Adrenal gland (tissue), 12 donors: ENCODE data around the gene EFHC1. TPM values are rescaled to one million over a fixed set of nuclear protein-coding genes. Genes with fewer than 3 reads are reported as not detected.
A peak's percentile ranks its signal among the peaks of the same experiment; 100 is the strongest.

ENCODE experiments used
- DNase-seq, 7 donors: peaks; one replicate each; pipeline ENCODE4 v3.0.0-alpha.2; 2019 to 2020
- H3K27ac ChIP-seq, 5 donors: fragments of 200-600 bp; sonication (generic) in 4 of 5; 1 replicate in 3 of 5; 2 replicates in 2 of 5; pipeline versions ENCODE4 v1.5.1 to v1.8.0; 2016 to 2020; ENCODE audit warnings: mild to moderate bottlenecking in 1 of 5
- H3K27me3 ChIP-seq: fragments of 200-600 bp; 2 replicates; pipeline ENCODE4 v1.8.0; 2021
- H3K36me3 ChIP-seq, 2 donors: fragments of 200-600 bp; replicated peaks in 1 of 2; 1 replicate in 1 of 2; 2 replicates in 1 of 2; pipeline versions ENCODE4 v1.5.1 to v1.8.0; 2018 to 2022
- H3K4me1 ChIP-seq, 2 donors: fragments of 200-600 bp; replicated peaks in 1 of 2; 1 replicate in 1 of 2; 2 replicates in 1 of 2; pipeline versions ENCODE4 v1.5.1 to v1.8.0; 2018 to 2021
- H3K4me3 ChIP-seq, 4 donors: fragments of 200-600 bp; sonication (generic) in 3 of 4; one replicate each; pipeline ENCODE4 v1.5.1; 2016 to 2018
- H3K9me3 ChIP-seq, 3 donors: fragments of 200-600 bp; sonication (generic) in 1 of 3; replicated peaks in 1 of 3; 1 replicate in 2 of 3; 2 replicates in 1 of 3; pipeline versions ENCODE4 v1.5.1 to v1.8.0; 2016 to 2021
- CTCF ChIP-seq, 6 experiments: fragments of 450-650 bp in 4 of 6; fragments of 200-600 bp in 2 of 6; sonication (generic) in 1 of 6; IDR thresholded peaks; 1 replicate in 5 of 6; 2 replicates in 1 of 6; pipeline versions ENCODE4 v1.5.1 to v1.8.0; 2016 to 2021; ENCODE audit warnings: antibody characterized with exemption in 6 of 6, mild to moderate bottlenecking in 2 of 6, moderate library complexity in 1 of 6
- POLR2A ChIP-seq, 2 donors: fragments of 450-650 bp; IDR thresholded peaks; one replicate each; pipeline ENCODE4 v1.6.1; 2017; ENCODE audit warnings: antibody characterized with exemption in 2 of 2, mild to moderate bottlenecking in 2 of 2, moderate library complexity in 1 of 2
- whole genome bisulfite sequencing, 4 donors: extraction: QIAGEN DNeasy Blood & Tissue Kit in 2 of 4; methylation state at CpG; one replicate each; pipeline versions ENCODE4 v1.1.5 to v1.1.7; 2013 to 2017; 5-methylcytosine and 5-hydroxymethylcytosine counted together
- intact Hi-C, 2 donors: fragments of 100-400 bp; cut with DNase I; formaldehyde crosslinking; loops; one replicate each; pipeline versions ENCODE4 v1.14.1 to v1.15.0; 2022 to 2023
- polyA plus RNA-seq, 3 donors: library from polyadenylated mRNA; stranded (reverse); fragments of 200-250 nt in 2 of 3; fragments of 350-450 nt in 1 of 3; fragmentation: Illumina TruSeq in 1 of 3; extraction: RNeasy Lipid Tissue Mini Kit (QIAGEN cat#74804) in 1 of 3; gene quantifications; one replicate each; pipeline ENCODE4 v1.2.3, GENCODE V29; 2013 to 2014
- total RNA-seq, 9 donors: library from RNA; depleted of rRNA in 4 of 9; stranded (reverse); fragments of >200 nt in 4 of 9; fragments of 120-200 nt in 1 of 9; fragmentation: NEBNext Ultra II Directional in 1 of 9; extraction: Animal tissue kit (Norgen Biotek cat#: 25700) in 1 of 9; gene quantifications; one replicate each; pipeline versions ENCODE4 v1.1.0 to v1.2.4, GENCODE V29; 2013 to 2023
- donor health status: healthy with polysubstance abuse.
- donor health status: Bipolar disorder and iron deficiency.
- donor health status: DM: yes; HTN: yes; CAD: no.
- donor health status: DM: no; HTN: no; CAD: no.
- donor health status: DM: no; HTN: no; CAD: no.
- donor health status: DM: yes; HTN: yes; CAD: no.

EFHC1 gene
- total and polyA plus RNA-seq, 12 donors = 4.0 to 47.9 (median 16.8) TPM

GRCh38 chr6:52519618-52520017, 99.5 kb downstream of the EFHC1 start:
- intact Hi-C loops = loop anchor here in 1 of 2 donors (5.0 kb wide), 1 partner anchor 53 kb away; no protein-coding TSS in a partner anchor
- TF ChIP-seq POLR2A (IDR thresholded peaks at IDR 0.05) (no peak), CTCF (IDR thresholded peaks at IDR 0.05) (no peak)
- Histone ChIP-seq H3K27ac (no peak overlapping the region), H3K9me3 (no peaks in the 10 kb centered on the region), H3K4me3 (no peak overlapping the region), H3K36me3 (no peaks in the 10 kb centered on the region), H3K27me3 (no peaks in the 10 kb centered on the region), H3K4me1 (peaks cover 17 to 33% of the 10 kb centered on the region in 2 donors)
- DNase-seq = no peak
- WGBS, 4 donors = 87 to 93% (median 89%) methylated on average over 4 of the region's 4 CpGs

DNA sequence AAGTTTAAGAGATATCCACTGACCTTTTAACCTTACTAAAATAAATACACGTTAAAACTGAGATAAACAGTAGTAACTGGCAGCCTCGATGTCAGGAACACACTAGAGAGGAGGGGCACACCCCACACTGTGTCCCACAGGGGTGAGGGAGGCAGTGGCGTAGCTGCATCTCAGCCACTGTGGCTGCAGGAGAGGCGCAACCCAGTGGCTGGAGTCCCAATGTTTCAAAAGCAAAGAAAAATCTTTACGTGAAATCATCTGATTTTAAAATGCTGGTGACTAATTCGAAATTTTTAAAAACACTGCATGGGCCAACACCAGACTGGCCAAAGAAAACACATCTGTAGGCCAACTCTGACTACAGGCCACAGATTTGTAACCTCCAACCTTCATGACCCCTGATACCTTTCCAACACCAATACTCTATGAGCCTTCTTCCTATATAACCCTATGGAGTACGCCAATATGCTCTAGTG, 102.0 kb downstream of the EFHC1 start:
- Histone ChIP-seq H3K27ac (peak overlapping the region in 3 of 5 donors; percentile 5 to 73 (median 57)), H3K9me3 (no peaks in the 10 kb centered on the region), H3K4me3 (no peak overlapping the region), H3K36me3 (no peaks in the 10 kb centered on the region), H3K27me3 (no peaks in the 10 kb centered on the region), H3K4me1 (peaks cover 17 to 29% of the 10 kb centered on the region in 2 donors)
- 48 to 54% (median 50%) methylated on average over 7 of the region's 7 CpGs for WGBS, 4 donors
- no peak for TF ChIP-seq CTCF (IDR thresholded peaks at IDR 0.05)
- no peak for TF ChIP-seq POLR2A (IDR thresholded peaks at IDR 0.05)
- intact Hi-C loops = loop anchor here in 1 of 2 donors (5.0 kb wide), 1 partner anchor 50 kb away; no protein-coding TSS in a partner anchor
- DNase-seq = peak in 3 of 7 donors; percentile 42 to 47 (median 44)

DNA sequence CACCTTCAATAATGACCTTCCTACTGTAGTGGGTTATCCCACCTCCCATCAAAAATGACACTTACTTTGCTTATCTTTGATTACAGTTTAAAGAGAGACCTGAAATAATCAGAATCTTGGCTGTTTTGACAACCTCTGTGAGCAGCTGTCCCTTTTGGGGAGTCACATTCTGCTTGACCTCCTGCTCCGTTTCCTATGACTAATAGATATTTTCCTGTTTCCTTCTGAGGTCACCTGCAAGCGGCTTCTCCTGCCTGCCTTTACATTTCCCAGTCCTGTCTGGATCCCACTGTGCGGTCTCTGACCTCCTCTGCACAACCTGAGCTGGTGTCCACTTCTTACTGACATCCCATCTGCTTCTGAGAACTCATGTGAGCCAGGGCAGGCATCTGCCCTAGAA, 102.5 kb downstream of the EFHC1 start:
- H3K36me3 ChIP-seq = no peaks in the 10 kb centered on the region
- H3K4me3 ChIP-seq = no peak overlapping the region
- peak overlapping the region in 2 of 5 donors; percentile 55 to 73 for H3K27ac ChIP-seq
- H3K4me1 ChIP-seq = peaks cover 12 to 24% of the 10 kb centered on the region in 2 donors
- WGBS, 4 donors = 49 to 75% (median 61%) methylated on average over 3 of the region's 3 CpGs
- DNase-seq = no peak
- no peaks in the 10 kb centered on the region for H3K27me3 ChIP-seq
- no peaks in the 10 kb centered on the region for H3K9me3 ChIP-seq
- intact Hi-C loops = loop anchor here in 1 of 2 donors (5.0 kb wide), 1 partner anchor 50 kb away; no protein-coding TSS in a partner anchor
- no peak for TF ChIP-seq POLR2A (IDR thresholded peaks at IDR 0.05)
- no peak for TF ChIP-seq CTCF (IDR thresholded peaks at IDR 0.05)

- no peak for DNase-seq
- no peaks in the 10 kb centered on the region for H3K27me3 ChIP-seq
- H3K4me1 ChIP-seq = peaks cover 7 to 16% of the 10 kb centered on the region in 2 donors
- TF ChIP-seq CTCF (IDR thresholded peaks at IDR 0.05) (no peak), POLR2A (IDR thresholded peaks at IDR 0.05) (no peak)
- intact Hi-C loops = loop anchor here in 1 of 2 donors (5.0 kb wide), 1 partner anchor 49 kb away; no protein-coding TSS in a partner anchor
- H3K27ac ChIP-seq = no peak overlapping the region
- 86 to 94% (median 90%) methylated on average over 6 of the region's 6 CpGs for WGBS, 4 donors
- H3K4me3 ChIP-seq = no peak overlapping the region
- H3K36me3 ChIP-seq = no peaks in the 10 kb centered on the region
- H3K9me3 ChIP-seq = no peaks in the 10 kb centered on the region
Observed at GRCh38 chr6:52523378-52524142, 103.4 kb downstream of the EFHC1 start.
